Non-pigmented ciliary epithelial cell (primary cell): ENCODE measurements around the gene PPARA.
"Not testable (repeated sequence)": the region's sequence is repeated elsewhere in the genome, so short reads cannot be mapped to it uniquely, and the experiment has no call there.

ENCODE experiments used
- DNase-seq: peaks from one replicate; pipeline ENCODE4 v3.0.0-alpha.2; 2010; ENCODE audit warnings: low read depth

Gene PPARA

GRCh38 chr22:46126853-46127385 lies 23.4 kb upstream of the PPARA start:
- no peak for DNase-seq

GRCh38 chr22:46127556-46127955 lies 22.8 kb upstream of the PPARA start:
- no peak for DNase-seq

GRCh38 chr22:46128606-46129005 lies 21.7 kb upstream of the PPARA start:
- no peak for DNase-seq

- DNase-seq, result no peak
Measured at GRCh38 chr22:46129390-46130041, 20.8 kb upstream of the PPARA start.

GRCh38 chr22:46131151-46131587 lies 19.2 kb upstream of the PPARA start:
- no peak for DNase-seq

GRCh38 chr22:46132193-46132829 lies 18.0 kb upstream of the PPARA start:
- not testable (repeated sequence) for DNase-seq

- DNase-seq, result no peak
Measured at GRCh38 chr22:46132830-46133587, 17.3 kb upstream of the PPARA start.

- no peak for DNase-seq
Measured at GRCh38 chr22:46133588-46133855, 16.8 kb upstream of the PPARA start.

GRCh38 chr22:46134111-46134705 lies 16.1 kb upstream of the PPARA start:
- no peak for DNase-seq

GRCh38 chr22:46135611-46136485 lies 14.5 kb upstream of the PPARA start:
- DNase-seq, result no peak

GRCh38 chr22:46136486-46137217 lies 13.7 kb upstream of the PPARA start:
- no peak for DNase-seq

GRCh38 chr22:46137218-46137766 lies 13.0 kb upstream of the PPARA start:
- DNase-seq, result no peak

GRCh38 chr22:46138058-46138797 lies 12.1 kb upstream of the PPARA start:
- DNase-seq, result no peak

GRCh38 chr22:46139417-46139816 lies 10.9 kb upstream of the PPARA start:
- not testable (repeated sequence) for DNase-seq

- DNase-seq, result no peak
Measured at GRCh38 chr22:46139895-46140350, 10.4 kb upstream of the PPARA start.

- no peak for DNase-seq
Measured at GRCh38 chr22:46140989-46141928, 9.1 kb upstream of the PPARA start.

GRCh38 chr22:46142548-46143490 lies 7.5 kb upstream of the PPARA start:
- no peak for DNase-seq
